OCI-LY7 (cell line): ENCODE measurements around the gene PHRF1. TPM values are rescaled to one million over a fixed set of nuclear protein-coding genes. Genes with fewer than 3 reads are reported as not detected.

Source experiments
- BruUV-seq: library from RNA; stranded (reverse); fragments of 400-500 nt; replicated peaks from 2 replicates; lab custom pipeline; 2021; lab: Mats Ljungman, UMichigan
- CTCF ChIA-PET: fragments of 300-600 bp; sonication (Branson Sonifier 250); formaldehyde crosslinking; loops from one replicate; lab custom pipeline; 2022; ENCODE audit warnings: antibody characterized with exemption; ENCODE audit not compliant: unreplicated experiment; lab: Charles Lee
- POLR2A ChIA-PET: fragments of 300-600 bp; sonication (Branson Sonifier 250); formaldehyde crosslinking; loops from one replicate; lab custom pipeline; 2022; ENCODE audit warnings: antibody characterized with exemption; lab: Charles Lee
- DNase-seq: peaks from one replicate; pipeline ENCODE4 v3.0.0-alpha.2; 2015; ENCODE audit warnings: low spot score
- H2AFZ ChIP-seq: fragments of 200-600 bp; sonication (generic), shearing (Covaris generic); 2 replicates; pipeline ENCODE4 v1.6.1; 2014; ENCODE audit warnings: mild to moderate bottlenecking, antibody characterized with exemption, low read length, moderate library complexity
- H3K27ac ChIP-seq: fragments of 200-600 bp; sonication (generic); 2 replicates; pipeline ENCODE4 v1.5.1; 2014; ENCODE audit warnings: mixed run types, low read depth, mild to moderate bottlenecking, moderate library complexity, low read length, inconsistent platforms; ENCODE audit not compliant: poor library complexity, severe bottlenecking
- H3K36me3 ChIP-seq: fragments of 200-600 bp; sonication (generic); 2 replicates; pipeline ENCODE4 v1.6.1; 2014; ENCODE audit warnings: mild to moderate bottlenecking, antibody characterized with exemption, low read length, moderate library complexity, mixed read lengths; ENCODE audit not compliant: insufficient read depth
- H3K4me1 ChIP-seq: fragments of 200-600 bp; sonication (generic); 2 replicates; pipeline ENCODE4 v1.5.1; 2014; ENCODE audit warnings: mild to moderate bottlenecking, low read length; ENCODE audit not compliant: insufficient read depth, poor library complexity, severe bottlenecking
- H3K4me2 ChIP-seq: fragments of 200-600 bp; sonication (generic); 2 replicates; pipeline ENCODE4 v1.6.1; 2014; ENCODE audit warnings: mild to moderate bottlenecking, low read length
- H3K4me3 ChIP-seq: fragments of 200-600 bp; sonication (generic); 2 replicates; pipeline ENCODE4 v1.5.1; 2014; ENCODE audit warnings: mild to moderate bottlenecking, low read depth, low read length; ENCODE audit not compliant: poor library complexity, severe bottlenecking
- H3K79me2 ChIP-seq: fragments of 200-600 bp; sonication (generic); 2 replicates; pipeline ENCODE4 v1.6.1; 2016; ENCODE audit warnings: low read depth, mild to moderate bottlenecking, low read length, moderate library complexity, mixed read lengths; ENCODE audit not compliant: insufficient read depth
- H3K9me2 ChIP-seq: fragments of 200-600 bp; sonication (generic); 2 replicates; pipeline ENCODE4 v1.6.1; 2016; ENCODE audit warnings: mild to moderate bottlenecking, low read length, mixed read lengths; ENCODE audit not compliant: insufficient read depth
- H3K9me3 ChIP-seq: fragments of 200-600 bp; sonication (generic); 2 replicates; pipeline ENCODE4 v1.6.1; 2014; ENCODE audit warnings: mild to moderate bottlenecking, mixed run types, low read length, mixed read lengths
- H4K20me1 ChIP-seq: fragments of 200-600 bp; sonication (generic); 2 replicates; pipeline ENCODE4 v1.6.1; 2014; ENCODE audit warnings: mild to moderate bottlenecking, antibody characterized with exemption, low read length, moderate library complexity, mixed read lengths; ENCODE audit not compliant: insufficient read depth
- EZH2phosphoT487 ChIP-seq: fragments of 200-600 bp; sonication (generic); IDR thresholded peaks from 2 replicates; pipeline ENCODE4 v1.6.1; 2018; ENCODE audit warnings: low read depth, borderline replicate concordance, mild to moderate bottlenecking, mixed run types, antibody characterized with exemption, low read length, moderate library complexity, mixed read lengths
- intact Hi-C: fragments of 100-400 bp; cut with micrococcal nuclease; formaldehyde crosslinking; loops from one replicate; pipeline ENCODE4 v1.10.0; 2022; ENCODE audit not compliant: unreplicated experiment
- total RNA-seq, 2 experiments: library from RNA; depleted of rRNA in 1 of 2; stranded (reverse); fragments of >200 nt in 1 of 2; shearing (Covaris generic) in 1 of 2; gene quantifications; 2 replicates each; pipeline ENCODE4 v1.2.3, GENCODE V29; 2014 to 2022
- TF ChIP-seq, protein P1 (sequence below): fragments of 200-600 bp; sonication (generic); conservative IDR thresholded peaks from 2 replicates; pipeline ENCODE4 v1.5.1; 2014; ENCODE audit warnings: mild to moderate bottlenecking, antibody characterized with exemption, low read length, moderate library complexity, mixed read lengths

The PHRF1 gene
- total RNA-seq, 2 experiments from 2014 or later = 25.6 to 45.4 TPM

DNA sequence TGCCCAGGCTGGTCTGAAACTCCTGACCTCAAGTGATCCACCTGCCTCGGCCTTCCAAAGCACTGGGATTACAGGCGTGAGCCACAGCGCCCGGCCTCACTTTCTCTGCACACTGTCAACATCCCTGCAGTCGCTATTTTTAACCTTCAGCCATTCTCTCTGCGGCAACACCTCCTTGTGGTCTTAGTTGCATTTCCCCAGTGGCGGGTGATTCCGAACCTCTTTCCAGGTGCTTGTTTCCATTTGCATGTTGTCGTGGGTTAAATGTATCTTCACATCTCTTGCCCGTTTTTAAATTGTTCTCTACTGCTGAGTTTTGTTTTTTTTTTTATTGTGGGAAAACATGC lies 52.9 kb downstream of the PHRF1 start:
- ChIA-PET CTCF (no interaction called here), POLR2A (interaction anchor here (0.6 kb wide), 1 partner anchor 148 kb away, joined by 7 read pairs; the partner anchor contains the start of gene GATD1)
- H3K4me3 ChIP-seq = no peak overlapping the region
- no peaks in the 10 kb centered on the region for H4K20me1 ChIP-seq
- H3K79me2 ChIP-seq = no peaks in the 10 kb centered on the region
- TF ChIP-seq, protein P1, sequence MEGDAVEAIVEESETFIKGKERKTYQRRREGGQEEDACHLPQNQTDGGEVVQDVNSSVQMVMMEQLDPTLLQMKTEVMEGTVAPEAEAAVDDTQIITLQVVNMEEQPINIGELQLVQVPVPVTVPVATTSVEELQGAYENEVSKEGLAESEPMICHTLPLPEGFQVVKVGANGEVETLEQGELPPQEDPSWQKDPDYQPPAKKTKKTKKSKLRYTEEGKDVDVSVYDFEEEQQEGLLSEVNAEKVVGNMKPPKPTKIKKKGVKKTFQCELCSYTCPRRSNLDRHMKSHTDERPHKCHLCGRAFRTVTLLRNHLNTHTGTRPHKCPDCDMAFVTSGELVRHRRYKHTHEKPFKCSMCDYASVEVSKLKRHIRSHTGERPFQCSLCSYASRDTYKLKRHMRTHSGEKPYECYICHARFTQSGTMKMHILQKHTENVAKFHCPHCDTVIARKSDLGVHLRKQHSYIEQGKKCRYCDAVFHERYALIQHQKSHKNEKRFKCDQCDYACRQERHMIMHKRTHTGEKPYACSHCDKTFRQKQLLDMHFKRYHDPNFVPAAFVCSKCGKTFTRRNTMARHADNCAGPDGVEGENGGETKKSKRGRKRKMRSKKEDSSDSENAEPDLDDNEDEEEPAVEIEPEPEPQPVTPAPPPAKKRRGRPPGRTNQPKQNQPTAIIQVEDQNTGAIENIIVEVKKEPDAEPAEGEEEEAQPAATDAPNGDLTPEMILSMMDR = no peak
- no peak for TF ChIP-seq EZH2phosphoT487
- H3K4me2 ChIP-seq = no peak overlapping the region
- no peaks in the 10 kb centered on the region for H3K9me2 ChIP-seq
- no peak for DNase-seq
- intact Hi-C loops = no loop called here
- H3K9me3 ChIP-seq = no peaks in the 10 kb centered on the region
- H2AFZ ChIP-seq = no peak overlapping the region
- no TSS peak for BruUV-seq
- H3K4me1 ChIP-seq = no peaks in the 10 kb centered on the region
- peaks cover 9% of the 10 kb centered on the region; the same call in 1 of the 2 replicates for H3K36me3 ChIP-seq
- no peak overlapping the region for H3K27ac ChIP-seq

DNA sequence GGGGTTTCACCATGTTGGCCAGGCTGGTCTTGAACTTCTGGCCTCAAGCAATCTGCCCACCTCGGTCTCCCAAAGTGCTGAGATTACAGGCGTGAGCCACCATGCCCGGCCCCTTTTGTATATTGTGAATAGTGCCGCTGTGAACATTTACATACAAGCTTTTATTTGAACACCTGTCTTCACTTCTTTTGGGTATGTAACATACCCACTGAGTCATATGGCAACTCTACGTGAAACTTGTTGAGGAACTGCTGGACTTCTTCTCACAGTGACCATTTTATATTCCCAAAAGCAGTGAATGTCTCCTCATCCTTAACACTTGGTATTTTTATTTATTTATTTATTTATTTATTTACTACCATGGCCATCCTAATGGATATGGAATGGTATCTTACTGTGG lies 54.6 kb downstream of the PHRF1 start:
- ChIA-PET POLR2A (no interaction called here), CTCF (no interaction called here)
- Histone ChIP-seq H3K4me2 (no peak overlapping the region), H3K27ac (no peak overlapping the region), H3K79me2 (no peaks in the 10 kb centered on the region), H4K20me1 (no peaks in the 10 kb centered on the region), H3K9me2 (no peaks in the 10 kb centered on the region), H2AFZ (no peak overlapping the region), H3K4me3 (no peak overlapping the region), H3K9me3 (no peaks in the 10 kb centered on the region), H3K36me3 (peaks cover 9% of the 10 kb centered on the region; the same call in 1 of the 2 replicates), H3K4me1 (no peaks in the 10 kb centered on the region)
- intact Hi-C loops = no loop called here
- no TSS peak for BruUV-seq
- no peak for TF ChIP-seq EZH2phosphoT487
- TF ChIP-seq, protein P1 = no peak
- DNase-seq = no peak

DNA sequence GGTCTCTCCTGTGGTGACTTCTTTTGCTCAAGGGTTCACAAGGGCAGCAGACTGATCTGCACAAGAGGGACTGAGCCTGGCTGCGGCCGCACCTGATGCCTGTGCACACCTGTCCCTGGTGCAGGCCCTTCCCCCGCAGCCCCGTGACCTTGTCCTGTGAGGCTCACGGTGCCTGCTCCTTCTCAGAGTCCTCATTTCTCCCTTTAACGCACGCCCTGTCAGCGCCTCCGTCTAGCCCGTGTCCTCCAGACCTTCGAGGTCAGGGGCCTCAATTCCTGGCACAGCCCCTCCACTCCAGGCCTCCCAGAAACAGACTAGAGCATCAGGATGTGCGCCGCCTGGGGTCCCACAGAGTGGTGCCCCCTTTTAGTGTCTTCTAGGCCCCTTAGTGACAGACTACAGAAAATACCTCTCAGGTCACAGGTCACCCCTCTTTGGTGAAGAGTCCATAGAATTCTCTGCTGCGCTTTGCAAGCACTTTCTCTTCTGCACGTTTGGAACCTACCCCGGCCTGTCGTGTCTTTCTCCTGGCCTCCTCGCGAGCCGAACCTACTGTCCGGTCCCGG lies 59.8 kb downstream of the PHRF1 start:
- no peak for DNase-seq
- intact Hi-C loops = no loop called here
- no peak overlapping the region for H3K27ac ChIP-seq
- ChIA-PET CTCF (no interaction called here), POLR2A (no interaction called here)
- TF ChIP-seq EZH2phosphoT487 = no peak
- TF ChIP-seq, protein P1 = no peak
- no peak overlapping the region for H3K4me2 ChIP-seq
- peaks cover 15% of the 10 kb centered on the region; the same call in 1 of the 2 replicates for H3K36me3 ChIP-seq
- H3K4me1 ChIP-seq = peaks cover 7% of the 10 kb centered on the region
- no peak overlapping the region for H3K4me3 ChIP-seq
- no peak overlapping the region for H2AFZ ChIP-seq
- H3K79me2 ChIP-seq = no peaks in the 10 kb centered on the region
- H3K9me2 ChIP-seq = no peaks in the 10 kb centered on the region
- no peaks in the 10 kb centered on the region for H4K20me1 ChIP-seq
- H3K9me3 ChIP-seq = no peaks in the 10 kb centered on the region
- no TSS peak for BruUV-seq
